Kidney (tissue), 14 donors: ENCODE results near the gene ADARB2. TPM values are rescaled to one million over a fixed set of nuclear protein-coding genes. Genes with fewer than 3 reads are reported as not detected.

Source experiments
- DNase-seq, 5 donors: peaks; one replicate each; pipeline ENCODE4 v3.0.0-alpha.2; 2013 to 2020
- FAIRE-seq: peaks from 2 replicates; lab custom pipeline; 2012; peaks lifted over from hg19 to GRCh38; lab: Jason Lieb, UNC
- H3K27ac ChIP-seq, 2 donors: one replicate each; pipeline ENCODE4 v1.7.0; 2013; ENCODE audit warnings: low read depth in 2 of 2, low read length in 2 of 2, inconsistent platforms in 1 of 2
- H3K27me3 ChIP-seq: one replicate; pipeline ENCODE4 v1.7.1; 2013; ENCODE audit warnings: low read length, inconsistent platforms; ENCODE audit not compliant: control insufficient read depth, insufficient read depth
- H3K36me3 ChIP-seq, 3 donors: one replicate each; pipeline versions ENCODE4 v1.7.0 to v1.7.1; 2013; ENCODE audit warnings: low read length in 3 of 3, control low read depth in 1 of 3, inconsistent platforms in 1 of 3; ENCODE audit not compliant: insufficient read depth in 3 of 3, control insufficient read depth in 2 of 3
- H3K4me1 ChIP-seq, 3 donors: one replicate each; pipeline versions ENCODE4 v1.7.0 to v1.7.1; 2013; ENCODE audit warnings: low read length in 3 of 3, inconsistent platforms in 1 of 3, low read depth in 1 of 3; ENCODE audit not compliant: control insufficient read depth in 2 of 3, insufficient read depth in 2 of 3
- H3K4me3 ChIP-seq, 3 donors: one replicate each; pipeline versions ENCODE4 v1.7.0 to v1.8.1; 2013; ENCODE audit warnings: low read length in 3 of 3, control low read depth in 1 of 3, inconsistent platforms in 1 of 3
- H3K9ac ChIP-seq, 3 donors: one replicate each; pipeline versions ENCODE4 v1.7.0 to v1.7.1; 2013; ENCODE audit warnings: low read length in 3 of 3, control low read depth in 1 of 3, inconsistent platforms in 1 of 3
- H3K9me3 ChIP-seq, 3 donors: one replicate each; pipeline versions ENCODE4 v1.7.0 to v1.7.1; 2013; ENCODE audit warnings: low read length in 3 of 3, control low read depth in 1 of 3, inconsistent platforms in 1 of 3; ENCODE audit not compliant: control insufficient read depth in 2 of 3, insufficient read depth in 1 of 3
- intact Hi-C: fragments of 100-400 bp; cut with DNase I; formaldehyde crosslinking; loops from one replicate; pipeline ENCODE4 v1.11.1; 2022
- polyA plus RNA-seq: library from polyadenylated mRNA; stranded (reverse); fragments of 350-450 nt; fragmentation: Illumina TruSeq; extraction: RNeasy Lipid Tissue Mini Kit (QIAGEN cat#74804); gene quantifications from one replicate; pipeline ENCODE4 v1.2.3, GENCODE V29; 2014; ENCODE audit warnings: low read depth, low replicate concordance; ENCODE audit not compliant: insufficient read depth
- total RNA-seq: library from RNA; stranded (reverse); fragmentation: NEBNext Ultra II Directional; extraction: Animal tissue kit (Norgen Biotek cat#: 25700); gene quantifications from one replicate; pipeline ENCODE4 v1.2.1, GENCODE V29; 2021
- TF ChIP-seq, protein P1 (sequence below): IDR thresholded peaks from 3 replicates; pipeline ENCODE4 v1.5.1; 2012; ENCODE audit warnings: mild to moderate bottlenecking, moderate library complexity, borderline replicate concordance; ENCODE audit not compliant: insufficient read depth; ENCODE audit errors: extremely low read depth
- donor health status: control.
- donor health status: control.
- donor health status: control.
- donor health status: control.
- donor health status: control.
- donor health status: DM: yes; HTN: yes; CAD: no.
- donor health status: Normal renal cell carcinoma (clear cell type).

Gene ADARB2
- total and polyA plus RNA-seq, 2 donors from 2014 or later: 1.0 to 1.3 TPM

DNA sequence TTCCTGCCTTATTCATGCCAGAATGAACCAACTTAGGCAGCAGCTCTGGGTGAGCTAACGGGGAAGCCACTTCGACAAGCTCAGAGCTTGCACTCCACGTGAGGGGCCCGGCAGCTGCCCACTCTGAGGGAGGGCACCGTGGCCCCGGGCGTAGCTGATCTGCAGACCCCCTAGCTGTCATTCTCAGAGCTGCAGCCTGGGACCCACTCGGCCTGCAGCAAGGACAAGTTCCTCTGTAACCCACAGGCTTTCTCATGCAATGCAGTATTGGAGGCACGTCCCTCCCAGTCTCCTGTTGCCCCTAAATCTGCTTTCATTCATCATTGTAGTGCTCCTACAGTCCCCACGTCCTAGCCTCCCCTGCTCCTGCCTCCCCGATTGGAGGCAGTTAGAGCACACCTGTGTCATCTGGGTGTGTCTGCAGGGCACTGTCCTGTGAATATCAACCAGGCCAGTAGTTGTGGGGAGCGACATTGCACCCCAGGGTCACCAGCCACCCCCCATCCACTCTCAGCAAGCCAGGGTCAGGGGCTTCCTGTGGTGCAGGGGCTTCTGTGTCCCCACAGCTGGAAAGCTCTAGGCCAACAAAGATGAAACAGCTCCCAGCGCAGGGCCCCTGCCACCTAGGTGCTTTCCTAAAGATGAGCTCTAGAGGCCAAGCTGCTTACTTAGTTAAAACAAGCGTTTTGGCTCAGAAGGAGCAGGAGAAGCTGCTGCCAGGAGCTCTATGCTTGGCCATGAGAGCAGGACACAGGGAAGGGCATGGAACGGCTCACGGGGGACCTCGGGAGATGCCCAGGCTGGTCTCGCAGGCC lies 333.6 kb downstream of the ADARB2 start:
- DNase-seq (peak in 1 of 5 donors; percentile 37), FAIRE-seq (no peak)
- Histone ChIP-seq H3K4me3 (no peak overlapping the region), H3K27me3 (no peaks in the 10 kb centered on the region), H3K4me1 (no peaks in the 10 kb centered on the region), H3K9me3 (no peaks in the 10 kb centered on the region), H3K36me3 (no peaks in the 10 kb centered on the region), H3K9ac (no peak overlapping the region), H3K27ac (no peak overlapping the region)
- intact Hi-C loops: no loop called here
- TF ChIP-seq, protein P1, sequence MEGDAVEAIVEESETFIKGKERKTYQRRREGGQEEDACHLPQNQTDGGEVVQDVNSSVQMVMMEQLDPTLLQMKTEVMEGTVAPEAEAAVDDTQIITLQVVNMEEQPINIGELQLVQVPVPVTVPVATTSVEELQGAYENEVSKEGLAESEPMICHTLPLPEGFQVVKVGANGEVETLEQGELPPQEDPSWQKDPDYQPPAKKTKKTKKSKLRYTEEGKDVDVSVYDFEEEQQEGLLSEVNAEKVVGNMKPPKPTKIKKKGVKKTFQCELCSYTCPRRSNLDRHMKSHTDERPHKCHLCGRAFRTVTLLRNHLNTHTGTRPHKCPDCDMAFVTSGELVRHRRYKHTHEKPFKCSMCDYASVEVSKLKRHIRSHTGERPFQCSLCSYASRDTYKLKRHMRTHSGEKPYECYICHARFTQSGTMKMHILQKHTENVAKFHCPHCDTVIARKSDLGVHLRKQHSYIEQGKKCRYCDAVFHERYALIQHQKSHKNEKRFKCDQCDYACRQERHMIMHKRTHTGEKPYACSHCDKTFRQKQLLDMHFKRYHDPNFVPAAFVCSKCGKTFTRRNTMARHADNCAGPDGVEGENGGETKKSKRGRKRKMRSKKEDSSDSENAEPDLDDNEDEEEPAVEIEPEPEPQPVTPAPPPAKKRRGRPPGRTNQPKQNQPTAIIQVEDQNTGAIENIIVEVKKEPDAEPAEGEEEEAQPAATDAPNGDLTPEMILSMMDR: no peak

- Histone ChIP-seq H3K4me3 (no peak overlapping the region), H3K4me1 (no peaks in the 10 kb centered on the region), H3K9ac (no peak overlapping the region), H3K9me3 (no peaks in the 10 kb centered on the region), H3K36me3 (no peaks in the 10 kb centered on the region), H3K27me3 (no peaks in the 10 kb centered on the region), H3K27ac (no peak overlapping the region)
- TF ChIP-seq, protein P1: no peak
- FAIRE-seq: no peak
- intact Hi-C loops: no loop called here
- no peak for DNase-seq
Observed at GRCh38 chr10:1402816-1403507, 334.4 kb downstream of the ADARB2 start.

DNA sequence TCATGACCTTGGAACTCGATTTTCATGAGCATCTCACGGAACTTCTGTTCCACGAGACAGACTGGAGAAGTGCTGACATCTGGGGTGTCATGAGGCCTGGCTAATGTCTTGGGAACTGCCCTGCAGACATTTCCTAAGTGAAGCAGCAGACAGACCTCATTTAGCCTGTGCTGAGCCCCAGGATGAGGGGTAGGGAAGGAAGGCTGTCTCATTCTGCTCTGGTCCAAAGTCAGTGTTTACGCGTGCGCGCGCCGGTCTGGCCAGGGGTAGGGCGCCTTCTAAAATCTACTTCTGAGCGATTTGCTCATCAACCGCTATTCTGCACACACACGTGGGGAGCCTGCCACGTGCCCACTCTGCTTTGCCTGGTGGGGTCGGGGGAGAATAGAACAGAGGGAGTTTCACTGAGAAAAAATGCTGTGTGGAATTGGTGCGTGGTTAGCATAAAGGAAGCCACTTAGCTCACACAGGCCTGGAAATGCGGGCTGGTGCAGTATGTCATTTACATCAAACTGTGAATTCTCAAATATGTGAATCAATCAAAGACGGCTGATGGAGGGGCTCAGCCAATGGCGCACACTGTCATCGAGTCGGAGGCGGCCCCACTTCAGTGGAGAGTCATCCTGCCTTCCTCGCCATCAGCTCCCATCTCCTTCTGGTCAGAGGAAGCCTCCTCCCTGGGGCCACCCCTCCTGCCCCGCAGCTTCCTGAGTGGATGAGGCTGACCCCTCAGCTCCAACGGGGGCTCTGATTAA lies 335.1 kb downstream of the ADARB2 start:
- Histone ChIP-seq H3K27me3 (no peaks in the 10 kb centered on the region), H3K9ac (no peak overlapping the region), H3K4me1 (no peaks in the 10 kb centered on the region), H3K9me3 (no peaks in the 10 kb centered on the region), H3K4me3 (no peak overlapping the region), H3K36me3 (no peaks in the 10 kb centered on the region), H3K27ac (no peak overlapping the region)
- TF ChIP-seq, protein P1: no peak
- intact Hi-C loops: no loop called here
- DNase-seq: peak in 2 of 5 donors; percentile 8 to 28
- no peak for FAIRE-seq
